ENCODE results near the gene TPCN1.

Gene TPCN1

GRCh38 chr12:113317122-113317521, 95.9 kb downstream of the TPCN1 start:
- no peak for DNase-seq

GRCh38 chr12:113318046-113318656, 96.9 kb downstream of the TPCN1 start:
- no peak for DNase-seq

- DNase-seq = no peak
Observed at GRCh38 chr12:113318900-113319628, 97.8 kb downstream of the TPCN1 start.

GRCh38 chr12:113320401-113320800, 99.1 kb downstream of the TPCN1 start:
- no peak for DNase-seq

GRCh38 chr12:113322343-113322742, 101.1 kb downstream of the TPCN1 start:
- DNase-seq = no peak

- no peak for DNase-seq
Observed at GRCh38 chr12:113325916-113326315, 104.7 kb downstream of the TPCN1 start.

GRCh38 chr12:113326775-113327395, 105.6 kb downstream of the TPCN1 start:
- no peak for DNase-seq

- no peak for DNase-seq
Observed at GRCh38 chr12:113328368-113328889, 107.2 kb downstream of the TPCN1 start.

GRCh38 chr12:113329022-113329790, 107.9 kb downstream of the TPCN1 start:
- no peak for DNase-seq

- DNase-seq = no peak
Observed at GRCh38 chr12:113329791-113330417, 108.6 kb downstream of the TPCN1 start.

- DNase-seq = no peak
Observed at GRCh38 chr12:113330505-113330904, 109.2 kb downstream of the TPCN1 start.

GRCh38 chr12:113332688-113333417, 111.6 kb downstream of the TPCN1 start:
- DNase-seq = no peak

- DNase-seq = no peak
Observed at GRCh38 chr12:113333418-113333750, 112.1 kb downstream of the TPCN1 start.

GRCh38 chr12:113333877-113334785, 112.9 kb downstream of the TPCN1 start:
- peak; percentile 27 for DNase-seq

- DNase-seq = peak; percentile 96
Observed at GRCh38 chr12:113334786-113335539, 113.7 kb downstream of the TPCN1 start, which contains the start of gene SLC8B1. SLC8B1 (minus strand) TSS chr12:113335109; CDS start chr12:113332878, 2,231 bp downstream.

GRCh38 chr12:113339540-113339939, 118.3 kb downstream of the TPCN1 start:
- DNase-seq = no peak

GRCh38 chr12:113340061-113340460, 118.8 kb downstream of the TPCN1 start:
- DNase-seq = no peak

GRCh38 chr12:113341535-113341934, 120.3 kb downstream of the TPCN1 start:
- DNase-seq = no peak

- DNase-seq = no peak
Observed at GRCh38 chr12:113345318-113345717, 124.1 kb downstream of the TPCN1 start.

GRCh38 chr12:113346353-113346752, 125.1 kb downstream of the TPCN1 start:
- DNase-seq = no peak

All from stimulated activated CD8-positive, alpha-beta memory T cell treated with anti-CD3 and anti-CD28 coated beads, Interleukin-4, amount 100 ng/mL, for 48 hours (primary cell).